Measurements from ENCODE around the gene FAM50A.
A peak's percentile ranks its signal among the peaks of the same experiment; 100 is the strongest.
"Not testable (repeated sequence)": the region's sequence is repeated elsewhere in the genome, so short reads cannot be mapped to it uniquely, and the experiment has no call there.

The FAM50A gene

GRCh38 chrX:154484255-154485149 is 40.6 kb downstream of the FAM50A start:
- TF ChIP-seq ZNF274 (IDR thresholded peaks at IDR 0.05; ENCODE audit: low read depth, low read length), result no peak
- H3K4me3 ChIP-seq (ENCODE audit: low read length), result no peak overlapping the region

GRCh38 chrX:154485150-154486051 is 41.5 kb downstream of the FAM50A start:
- peak overlapping the region; percentile 72; the same call in 1 of the 2 replicates for H3K4me3 ChIP-seq (ENCODE audit: low read length)
- no peak for TF ChIP-seq ZNF274 (IDR thresholded peaks at IDR 0.05; ENCODE audit: low read depth, low read length)

DNA sequence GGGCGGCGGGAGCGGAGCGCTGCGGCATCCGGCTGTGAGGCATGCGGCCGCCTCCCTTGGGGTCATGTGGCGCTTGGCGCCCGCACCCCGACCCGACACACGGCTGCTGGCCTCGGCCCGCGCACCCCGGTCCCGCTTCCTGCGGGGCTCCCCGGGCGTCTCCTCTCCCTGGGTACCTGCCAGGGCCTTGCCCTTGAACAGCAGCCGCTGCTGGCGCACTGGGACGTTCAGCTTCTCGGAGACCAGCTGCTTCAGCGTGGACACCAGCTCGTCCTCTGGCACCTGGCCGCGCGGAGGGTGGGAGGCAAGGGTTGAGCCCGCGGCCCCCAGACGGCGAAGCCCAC is 42.1 kb downstream of the FAM50A start:
- H3K4me3 ChIP-seq (ENCODE audit: low read length), result peak overlapping the region; percentile 72
- TF ChIP-seq ZNF274 (IDR thresholded peaks at IDR 0.05; ENCODE audit: low read depth, low read length), result no peak

DNA sequence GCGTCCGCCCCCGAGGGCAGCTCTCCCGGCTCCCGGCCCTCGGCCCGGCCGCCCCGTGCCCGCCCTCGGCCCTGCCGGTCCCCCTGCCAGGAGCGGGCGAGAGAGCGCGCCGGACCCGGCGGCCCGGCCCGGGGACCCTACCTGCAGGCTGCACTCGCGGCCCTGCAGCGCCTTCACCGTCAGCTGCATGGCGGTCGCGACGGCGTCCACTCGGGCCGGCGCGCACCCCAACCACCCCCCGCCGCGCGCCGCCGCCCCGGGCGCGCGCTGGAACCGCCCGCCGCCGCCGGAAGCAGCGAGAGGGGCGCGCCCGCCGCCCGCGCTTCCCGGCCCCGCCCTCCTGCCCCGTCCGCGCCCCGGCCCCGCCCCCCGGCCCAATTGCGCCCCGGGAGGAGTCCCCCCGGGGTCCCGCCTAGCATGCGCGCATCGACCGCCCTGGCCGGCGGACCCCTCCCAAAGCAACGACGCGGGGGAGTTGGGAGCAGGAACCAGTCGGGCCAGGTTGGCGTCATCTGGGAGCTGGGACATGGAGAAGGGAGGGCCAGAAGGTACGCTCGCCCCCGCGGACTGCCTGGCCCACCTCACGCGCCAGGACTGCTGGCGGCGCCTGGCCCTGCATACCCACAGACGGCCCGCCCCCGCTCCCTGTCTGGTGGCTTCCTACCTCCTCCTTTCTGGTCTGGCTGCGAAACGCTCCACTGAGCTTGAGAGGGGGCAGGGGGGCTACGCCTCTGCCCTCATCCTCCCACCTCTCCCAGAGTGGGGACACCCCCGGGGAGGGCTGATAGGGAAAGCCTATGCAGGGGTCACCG is 42.7 kb downstream of the FAM50A start, which contains the start of gene UBL4A:
TSS of gene UBL4A (minus strand) at position 220 of the 812 bp plus-strand sequence. CDS start at position 189, 31 bp downstream.
- H3K4me3 ChIP-seq (ENCODE audit: low read length), result peak within 1 kb of the TSS; percentile 72
- no peak for TF ChIP-seq ZNF274 (IDR thresholded peaks at IDR 0.05; ENCODE audit: low read depth, low read length)

- no peak for TF ChIP-seq ZNF274 (IDR thresholded peaks at IDR 0.05; ENCODE audit: low read depth, low read length)
- no peak overlapping the region for H3K4me3 ChIP-seq (ENCODE audit: low read length)
These were observed 43.8 kb downstream of the FAM50A start for GRCh38 chrX:154487518-154488290.

DNA sequence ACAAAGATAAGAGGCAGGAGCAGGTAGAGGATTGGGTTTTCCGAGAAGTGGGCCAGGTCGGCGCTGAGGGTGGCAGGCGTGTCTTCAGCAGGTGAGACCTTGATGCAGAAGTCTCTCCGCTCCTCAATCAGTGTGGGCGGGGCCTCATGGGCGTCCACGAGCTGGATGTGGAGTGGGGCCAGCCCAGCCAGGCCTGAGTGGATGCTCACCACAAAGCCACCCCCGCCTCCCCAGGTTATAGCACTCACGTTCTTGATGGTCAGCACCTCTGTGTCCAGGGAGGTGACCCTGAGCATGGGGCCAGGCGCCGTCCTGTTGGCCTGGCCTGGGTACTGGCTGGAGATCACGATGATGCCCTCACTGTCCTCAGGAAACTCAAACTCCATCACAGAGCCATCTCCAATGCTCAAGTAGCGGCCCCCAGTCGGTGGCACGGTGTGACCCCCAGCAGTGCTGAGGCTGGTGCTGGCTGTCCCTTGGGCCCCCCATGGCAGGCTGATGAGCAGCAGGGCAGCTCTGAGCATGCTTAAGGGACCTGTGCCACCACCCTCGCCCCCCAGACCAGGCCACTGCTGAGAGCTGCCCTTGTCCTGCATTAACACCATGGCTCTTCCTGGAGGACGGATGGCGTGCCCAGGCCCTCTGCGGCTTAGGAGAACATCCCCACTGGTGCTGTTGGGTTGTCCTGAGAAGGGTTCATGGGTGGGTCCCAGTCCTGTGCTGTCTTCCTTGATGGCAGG is 44.6 kb downstream of the FAM50A start:
- TF ChIP-seq ZNF274 (IDR thresholded peaks at IDR 0.05; ENCODE audit: low read depth, low read length), result no peak
- H3K4me3 ChIP-seq (ENCODE audit: low read length), result no peak overlapping the region

DNA sequence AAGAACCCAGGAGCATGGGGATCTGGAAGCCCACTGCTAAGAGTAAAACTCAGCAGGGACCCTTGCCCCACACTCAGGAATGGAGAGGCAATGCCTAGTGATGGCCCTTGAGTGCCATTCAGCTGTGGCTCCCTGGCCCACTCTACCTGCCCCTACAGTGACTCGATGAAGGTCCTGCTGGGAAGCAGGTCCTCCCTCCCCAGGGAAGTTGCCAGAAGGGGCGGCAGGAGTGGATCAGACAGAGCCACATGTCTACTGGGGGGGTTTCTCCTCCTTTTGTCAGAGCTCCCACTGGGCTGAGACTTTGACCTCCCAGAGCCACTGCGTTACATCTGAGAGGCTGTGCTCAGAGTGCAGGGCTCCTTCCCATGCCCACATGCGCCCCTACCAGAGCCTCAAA is 45.2 kb downstream of the FAM50A start:
- TF ChIP-seq ZNF274 (IDR thresholded peaks at IDR 0.05; ENCODE audit: low read depth, low read length), result no peak
- no peak overlapping the region; the same call in 1 of the 2 replicates for H3K4me3 ChIP-seq (ENCODE audit: low read length)

DNA sequence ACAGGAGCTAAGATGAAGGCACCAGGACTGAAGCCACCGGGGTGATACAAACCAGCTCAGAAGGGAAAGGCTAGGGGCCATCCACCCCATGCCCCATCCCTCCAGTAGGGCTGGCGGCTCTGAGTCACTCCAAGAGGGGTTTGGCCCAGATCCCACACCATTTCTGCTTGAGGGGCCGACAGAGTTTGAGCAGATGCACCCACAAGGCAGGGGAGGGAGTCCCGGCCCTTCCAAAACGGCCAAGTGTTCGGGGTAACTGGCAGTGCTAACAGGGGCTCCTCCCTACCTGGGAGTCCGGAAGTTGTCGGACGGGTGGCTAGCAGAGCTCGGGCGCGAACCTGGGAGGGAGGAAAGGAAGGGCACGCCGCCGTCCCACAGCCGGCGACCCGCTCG is 46.1 kb downstream of the FAM50A start:
- no peak for TF ChIP-seq ZNF274 (IDR thresholded peaks at IDR 0.05; ENCODE audit: low read depth, low read length)
- H3K4me3 ChIP-seq (ENCODE audit: low read length), result peak overlapping the region; percentile 49; the same call in 1 of the 2 replicates

GRCh38 chrX:154490414-154491083 is 46.6 kb downstream of the FAM50A start, which contains the start of gene SLC10A3:
Gene SLC10A3, minus strand, starts transcription at chrX:154490629. Its CDS starts 1,689 bp downstream, at chrX:154488940.
- TF ChIP-seq ZNF274 (IDR thresholded peaks at IDR 0.05; ENCODE audit: low read depth, low read length), result no peak
- peak within 1 kb of the TSS; percentile 79; the same call in 1 of the 2 replicates for H3K4me3 ChIP-seq (ENCODE audit: low read length)

GRCh38 chrX:154494715-154495114 is 50.8 kb downstream of the FAM50A start:
- no peak for TF ChIP-seq ZNF274 (IDR thresholded peaks at IDR 0.05; ENCODE audit: low read depth, low read length)
- no peak overlapping the region for H3K4me3 ChIP-seq (ENCODE audit: low read length)

- TF ChIP-seq ZNF274 (IDR thresholded peaks at IDR 0.05; ENCODE audit: low read depth, low read length), result no peak
- no peak overlapping the region for H3K4me3 ChIP-seq (ENCODE audit: low read length)
These were observed 51.6 kb downstream of the FAM50A start for GRCh38 chrX:154495472-154495922.

GRCh38 chrX:154496591-154497137 is 52.7 kb downstream of the FAM50A start:
- H3K4me3 ChIP-seq (ENCODE audit: low read length), result not testable (repeated sequence)
